Peyer's patch (tissue), 4 donors: ENCODE measurements around the gene LRRC4B. TPM values are rescaled to one million over a fixed set of nuclear protein-coding genes. Genes with fewer than 3 reads are reported as not detected.

Experiments used
- DNase-seq, 3 donors: peaks; one replicate each; pipeline ENCODE4 v3.0.0-alpha.2; 2017 to 2019
- H3K27ac ChIP-seq, 4 donors: fragments of 200-600 bp; sonication (generic); one replicate each; pipeline ENCODE4 v1.5.1; 2016 to 2019
- H3K27me3 ChIP-seq, 2 donors: fragments of 200-600 bp; sonication (generic); one replicate each; pipeline ENCODE4 v1.5.1; 2019
- H3K36me3 ChIP-seq, 3 donors: fragments of 200-600 bp; sonication (generic); one replicate each; pipeline ENCODE4 v1.5.1; 2016 to 2019
- H3K4me1 ChIP-seq, 4 donors: fragments of 200-600 bp; sonication (generic); one replicate each; pipeline ENCODE4 v1.5.1; 2016 to 2019
- H3K4me3 ChIP-seq, 4 donors: fragments of 200-600 bp; sonication (generic); 1 replicate in 3 of 4; 2 replicates in 1 of 4; pipeline ENCODE4 v1.5.1; 2016 to 2019; ENCODE audit warnings: mild to moderate bottlenecking in 1 of 4
- H3K9me3 ChIP-seq, 4 donors: fragments of 200-600 bp; sonication (generic); one replicate each; pipeline ENCODE4 v1.5.1; 2016 to 2019; ENCODE audit warnings: mild to moderate bottlenecking in 1 of 4
- CTCF ChIP-seq, 6 experiments: fragments of 450-650 bp in 4 of 6; fragments of 200-600 bp in 2 of 6; sonication (generic) in 1 of 6; IDR thresholded peaks; one replicate each; pipeline ENCODE4 v1.5.1; 2017 to 2019; ENCODE audit warnings: antibody characterized with exemption in 6 of 6, mild to moderate bottlenecking in 3 of 6, moderate library complexity in 1 of 6
- POLR2A ChIP-seq, 2 donors: fragments of 450-650 bp; IDR thresholded peaks; one replicate each; pipeline ENCODE4 v1.5.1; 2017; ENCODE audit warnings: antibody characterized with exemption in 2 of 2, mild to moderate bottlenecking in 2 of 2, moderate library complexity in 2 of 2
- total RNA-seq, 4 donors: library from RNA; depleted of rRNA; stranded (reverse); fragments of >200 nt; gene quantifications; one replicate each; pipeline ENCODE4 v1.1.0, GENCODE V29; 2016

The LRRC4B gene
- total RNA-seq, 4 donors from 2014 or later: 0.35 to 2.0 (median 1.4) TPM

GRCh38 chr19:50520822-50521465 lies 47.3 kb downstream of the LRRC4B start:
- Histone ChIP-seq H3K36me3 (no peaks in the 10 kb centered on the region), H3K27ac (no peak overlapping the region), H3K4me3 (no peak overlapping the region), H3K4me1 (no peaks in the 10 kb centered on the region), H3K27me3 (no peaks in the 10 kb centered on the region), H3K9me3 (no peaks in the 10 kb centered on the region)
- TF ChIP-seq CTCF (IDR thresholded peaks at IDR 0.05): no peak
- no peak for TF ChIP-seq POLR2A (IDR thresholded peaks at IDR 0.05)
- DNase-seq: no peak

- no peaks in the 10 kb centered on the region for H3K36me3 ChIP-seq
- no peaks in the 10 kb centered on the region for H3K27me3 ChIP-seq
- DNase-seq: no peak
- no peaks in the 10 kb centered on the region for H3K9me3 ChIP-seq
- H3K4me3 ChIP-seq: no peak overlapping the region
- H3K4me1 ChIP-seq: no peaks in the 10 kb centered on the region
- H3K27ac ChIP-seq: no peak overlapping the region
- TF ChIP-seq CTCF (IDR thresholded peaks at IDR 0.05) (no peak), POLR2A (IDR thresholded peaks at IDR 0.05) (no peak)
Measured at GRCh38 chr19:50519006-50519575, 49.1 kb downstream of the LRRC4B start.

- Histone ChIP-seq H3K9me3 (no peaks in the 10 kb centered on the region), H3K27ac (no peak overlapping the region), H3K4me3 (no peak overlapping the region), H3K4me1 (no peaks in the 10 kb centered on the region), H3K27me3 (no peaks in the 10 kb centered on the region), H3K36me3 (no peaks in the 10 kb centered on the region)
- TF ChIP-seq POLR2A (IDR thresholded peaks at IDR 0.05) (no peak), CTCF (IDR thresholded peaks at IDR 0.05) (no peak)
- DNase-seq: no peak
Measured at GRCh38 chr19:50518091-50519005, 49.9 kb downstream of the LRRC4B start.

GRCh38 chr19:50517704-50518075 lies 50.5 kb downstream of the LRRC4B start:
- no peak overlapping the region for H3K4me3 ChIP-seq
- no peaks in the 10 kb centered on the region for H3K27me3 ChIP-seq
- H3K27ac ChIP-seq: no peak overlapping the region
- no peaks in the 10 kb centered on the region for H3K9me3 ChIP-seq
- DNase-seq: no peak
- no peaks in the 10 kb centered on the region for H3K4me1 ChIP-seq
- no peaks in the 10 kb centered on the region for H3K36me3 ChIP-seq
- TF ChIP-seq POLR2A (IDR thresholded peaks at IDR 0.05) (no peak), CTCF (IDR thresholded peaks at IDR 0.05) (no peak)

GRCh38 chr19:50516964-50517703 lies 51.1 kb downstream of the LRRC4B start:
- no peak for TF ChIP-seq CTCF (IDR thresholded peaks at IDR 0.05)
- no peak for TF ChIP-seq POLR2A (IDR thresholded peaks at IDR 0.05)
- no peak for DNase-seq

More at GRCh38 chr19:50516964-50517703, 51.1 kb downstream of the LRRC4B start:
- Histone ChIP-seq H3K9me3 (no peaks in the 10 kb centered on the region), H3K36me3 (no peaks in the 10 kb centered on the region), H3K4me1 (no peaks in the 10 kb centered on the region), H3K27ac (no peak overlapping the region), H3K27me3 (no peaks in the 10 kb centered on the region), H3K4me3 (no peak overlapping the region)
